OCI-LY7 (cell line): ENCODE results near the gene IQSEC2.

Source experiments
- CTCF ChIP-seq: fragments of 200-600 bp; sonication (generic); conservative IDR thresholded peaks from 2 replicates; pipeline ENCODE4 v1.5.1; 2014; ENCODE audit warnings: mild to moderate bottlenecking, antibody characterized with exemption, low read length, moderate library complexity, mixed read lengths
- EZH2phosphoT487 ChIP-seq: fragments of 200-600 bp; sonication (generic); IDR thresholded peaks from 2 replicates; pipeline ENCODE4 v1.6.1; 2018; ENCODE audit warnings: low read depth, borderline replicate concordance, mild to moderate bottlenecking, mixed run types, antibody characterized with exemption, low read length, moderate library complexity, mixed read lengths

- TF ChIP-seq CTCF (no peak), EZH2phosphoT487 (no peak)
Measured at GRCh38 chrX:53316111-53316859, 34.9 kb upstream of the IQSEC2 start.
